Measurements from ENCODE around the gene TP53RK.

The TP53RK gene

GRCh38 chr20:46660487-46660886 is 28.8 kb downstream of the TP53RK start:
- no peak for DNase-seq (ENCODE audit: low read depth)

- DNase-seq (ENCODE audit: low read depth): no peak
These were observed 31.6 kb downstream of the TP53RK start for GRCh38 chr20:46657618-46658017.

GRCh38 chr20:46657137-46657536 is 32.1 kb downstream of the TP53RK start:
- DNase-seq (ENCODE audit: low read depth): no peak

DNA sequence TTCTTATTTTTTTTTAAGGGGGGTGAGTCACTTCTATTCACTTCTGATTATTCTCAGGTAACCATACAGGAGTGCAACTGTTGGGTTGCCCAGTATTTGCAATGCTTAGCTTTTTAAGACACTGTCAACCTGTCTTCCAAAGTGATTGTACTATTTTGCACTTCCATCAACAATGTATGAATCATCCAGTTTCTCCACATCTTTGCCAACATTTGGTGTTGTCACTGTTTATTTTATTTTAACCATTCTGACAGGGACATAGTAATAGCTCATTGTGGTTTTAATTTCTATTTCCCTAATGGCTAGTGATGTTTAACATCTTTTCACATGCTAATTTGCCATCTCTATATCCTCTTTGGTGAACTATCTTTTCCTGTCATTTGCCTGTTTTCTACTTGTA is 36.5 kb downstream of the TP53RK start:
- DNase-seq (ENCODE audit: low read depth): no peak

- no peak for DNase-seq (ENCODE audit: low read depth)
These were observed 37.9 kb downstream of the TP53RK start, which contains the start of gene SLC13A3 for GRCh38 chr20:46651091-46651962. SLC13A3 (minus strand) TSS chr20:46651459; CDS start chr20:46651421, 38 bp downstream.

GRCh38 chr20:46650575-46651090 is 38.6 kb downstream of the TP53RK start:
- no peak for DNase-seq (ENCODE audit: low read depth)

DNA sequence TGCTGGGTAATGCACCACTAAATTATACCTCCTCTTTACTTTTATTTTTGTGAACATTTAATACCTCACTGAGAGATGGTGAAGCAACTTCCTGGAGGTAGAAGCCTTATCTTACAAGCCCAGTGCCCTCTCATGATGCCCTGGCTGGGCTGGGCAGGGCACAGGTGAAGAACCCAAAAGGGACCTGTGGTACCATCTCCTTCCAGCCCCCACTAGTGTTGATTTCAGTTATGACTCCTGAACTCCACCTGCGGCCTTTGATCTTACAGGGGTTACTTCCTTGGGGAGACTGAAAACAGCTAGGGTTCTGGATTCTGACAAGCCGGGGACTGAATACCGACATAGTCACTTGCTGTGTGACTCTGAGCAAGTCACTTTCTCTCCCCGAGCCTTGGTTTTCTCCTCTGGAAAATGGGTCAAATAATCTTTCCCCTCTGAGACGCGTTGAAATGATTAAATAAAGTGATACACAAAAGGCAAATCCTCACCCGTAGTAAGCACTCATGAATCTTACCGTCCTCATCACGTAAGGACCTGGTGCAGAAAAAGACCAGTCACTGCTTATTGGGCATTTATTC is 39.2 kb downstream of the TP53RK start:
- DNase-seq (ENCODE audit: low read depth): no peak

- no peak for DNase-seq (ENCODE audit: low read depth)
These were observed 39.6 kb downstream of the TP53RK start for GRCh38 chr20:46649650-46649949.

DNA sequence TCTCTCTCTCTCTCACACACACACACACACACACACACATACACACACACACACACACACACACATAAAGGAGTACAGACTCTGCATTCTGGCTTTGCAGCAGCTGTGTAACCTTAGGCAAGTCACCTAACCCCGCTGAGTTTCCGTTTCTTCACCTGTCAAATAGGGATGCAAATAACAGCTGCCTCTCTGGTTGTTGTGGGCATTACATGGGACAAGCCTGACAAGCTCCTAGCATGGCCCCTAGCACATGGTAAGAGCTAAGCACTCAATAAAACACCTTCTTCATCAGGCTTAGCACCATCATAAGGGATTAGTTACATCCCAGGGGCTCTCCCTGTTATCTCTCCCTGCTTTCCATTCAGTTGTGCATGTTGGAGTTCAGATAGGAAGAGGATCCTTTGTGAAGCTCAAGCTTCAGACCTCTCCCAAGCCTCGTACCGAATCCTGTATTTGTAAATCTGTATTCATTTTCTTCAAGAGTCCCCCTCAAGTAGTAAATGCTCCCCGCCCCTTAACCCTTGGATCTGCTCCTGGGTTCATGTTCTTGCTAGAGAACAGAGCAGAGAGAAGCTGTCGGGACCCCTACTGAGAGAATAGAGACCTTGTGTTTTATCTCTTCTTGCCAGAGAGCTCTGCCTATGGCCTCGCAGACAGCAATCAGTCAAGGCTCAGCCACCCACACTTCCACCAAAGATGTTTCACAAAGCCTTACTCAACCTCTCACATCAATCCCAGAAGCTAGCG is 40.2 kb downstream of the TP53RK start:
- DNase-seq (ENCODE audit: low read depth): no peak

DNA sequence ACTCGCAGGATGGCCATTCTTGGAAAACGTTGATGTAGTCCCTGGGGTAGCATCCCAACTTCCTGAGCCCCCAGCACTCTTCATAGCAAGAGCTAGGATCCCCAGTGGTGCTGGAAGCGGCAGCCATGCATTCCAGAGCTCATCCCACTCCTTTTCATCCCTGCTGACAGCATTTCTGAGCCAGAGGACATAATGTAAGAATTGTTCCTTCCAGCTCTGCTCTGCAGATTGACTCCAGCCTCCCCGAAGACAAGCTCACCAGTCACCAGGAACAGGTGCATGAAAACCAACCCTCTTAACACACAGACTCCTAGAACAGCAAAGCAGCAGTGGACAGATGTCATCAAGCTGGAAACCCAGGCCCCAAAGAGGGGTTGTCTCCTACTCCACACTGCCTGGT is 41.8 kb downstream of the TP53RK start:
- no peak for DNase-seq (ENCODE audit: low read depth)

- DNase-seq (ENCODE audit: low read depth): no peak
These were observed 42.4 kb downstream of the TP53RK start for GRCh38 chr20:46646659-46647380.

DNA sequence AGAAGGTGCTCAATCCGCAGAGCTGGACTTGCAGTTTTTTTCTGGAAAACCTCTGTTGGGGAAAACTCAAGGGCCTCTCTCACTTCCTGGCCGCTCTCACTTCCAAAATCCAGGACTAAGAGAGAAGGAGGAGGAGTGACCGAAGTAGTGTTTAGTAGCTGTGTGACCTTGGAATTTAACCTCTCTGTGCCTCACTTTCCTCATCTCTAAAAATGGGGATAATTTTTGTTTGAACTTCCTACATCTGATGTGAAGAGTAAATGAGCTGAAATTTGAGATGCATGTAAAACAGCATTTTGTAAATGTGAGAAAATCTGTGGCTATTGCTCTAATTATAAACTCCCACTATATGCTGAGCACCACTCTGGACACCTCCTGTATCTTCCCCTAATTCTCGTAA is 43.1 kb downstream of the TP53RK start:
- no peak for DNase-seq (ENCODE audit: low read depth)

- no peak for DNase-seq (ENCODE audit: low read depth)
These were observed 44.5 kb downstream of the TP53RK start for GRCh38 chr20:46644733-46645132.

DNA sequence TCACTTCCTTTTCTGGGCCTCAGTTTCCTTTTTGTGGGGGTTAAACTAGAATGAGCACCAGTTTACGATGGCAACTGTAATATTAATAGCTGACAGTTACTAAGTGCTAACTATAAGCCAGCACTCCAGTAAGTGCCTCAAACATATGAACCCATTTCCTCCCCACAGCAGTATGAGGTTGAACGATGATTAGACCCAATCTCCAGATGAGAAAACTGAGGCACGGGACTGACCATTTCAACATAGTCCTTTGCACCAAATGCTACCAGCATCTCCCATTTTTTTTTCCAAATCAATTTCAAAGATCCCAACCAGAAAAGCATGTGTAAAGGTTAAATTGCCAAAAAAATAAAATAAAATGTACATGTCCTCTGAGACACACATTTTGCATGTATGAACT is 45.1 kb downstream of the TP53RK start:
- DNase-seq (ENCODE audit: low read depth): no peak

DNA sequence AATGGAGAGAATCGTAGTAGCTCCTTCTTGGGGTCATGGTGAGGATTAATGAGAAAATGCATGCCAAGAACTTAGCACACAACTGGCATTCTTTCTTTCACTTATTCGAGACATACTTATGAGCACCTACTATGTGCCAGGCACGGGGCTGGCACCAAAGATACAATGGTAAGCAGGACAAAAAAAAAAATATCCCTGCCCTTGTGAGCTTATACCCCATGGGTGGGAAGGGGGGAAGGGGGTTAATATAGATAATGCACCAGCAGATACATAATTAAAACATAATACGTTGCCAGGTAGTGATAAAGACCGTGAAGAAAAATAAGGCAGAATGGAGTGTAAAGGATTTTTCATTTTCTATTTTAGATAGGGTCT is 46.3 kb downstream of the TP53RK start:
- no peak for DNase-seq (ENCODE audit: low read depth)

GRCh38 chr20:46642265-46642968 is 46.8 kb downstream of the TP53RK start:
- DNase-seq (ENCODE audit: low read depth): no peak

DNA sequence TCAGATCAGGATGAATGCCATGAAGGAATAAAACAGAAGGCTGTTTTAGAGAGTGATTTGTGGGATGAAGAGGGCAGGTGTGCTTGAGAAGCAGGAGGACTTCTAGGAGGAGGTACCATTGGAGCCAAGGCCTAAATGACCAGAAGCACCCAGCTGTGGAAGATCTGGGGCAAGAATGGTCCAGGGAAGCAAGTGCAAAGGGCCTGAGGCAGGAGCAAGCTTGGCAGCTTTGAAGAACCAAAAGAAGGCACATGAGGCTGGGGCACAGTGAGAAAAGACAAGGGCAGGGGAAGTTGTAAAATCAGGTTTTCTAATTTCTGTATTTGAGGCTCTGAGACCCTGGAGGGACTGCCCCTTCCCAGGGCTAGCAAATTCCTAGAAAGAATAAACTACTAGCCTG is 47.8 kb downstream of the TP53RK start:
- DNase-seq (ENCODE audit: low read depth): no peak

DNA sequence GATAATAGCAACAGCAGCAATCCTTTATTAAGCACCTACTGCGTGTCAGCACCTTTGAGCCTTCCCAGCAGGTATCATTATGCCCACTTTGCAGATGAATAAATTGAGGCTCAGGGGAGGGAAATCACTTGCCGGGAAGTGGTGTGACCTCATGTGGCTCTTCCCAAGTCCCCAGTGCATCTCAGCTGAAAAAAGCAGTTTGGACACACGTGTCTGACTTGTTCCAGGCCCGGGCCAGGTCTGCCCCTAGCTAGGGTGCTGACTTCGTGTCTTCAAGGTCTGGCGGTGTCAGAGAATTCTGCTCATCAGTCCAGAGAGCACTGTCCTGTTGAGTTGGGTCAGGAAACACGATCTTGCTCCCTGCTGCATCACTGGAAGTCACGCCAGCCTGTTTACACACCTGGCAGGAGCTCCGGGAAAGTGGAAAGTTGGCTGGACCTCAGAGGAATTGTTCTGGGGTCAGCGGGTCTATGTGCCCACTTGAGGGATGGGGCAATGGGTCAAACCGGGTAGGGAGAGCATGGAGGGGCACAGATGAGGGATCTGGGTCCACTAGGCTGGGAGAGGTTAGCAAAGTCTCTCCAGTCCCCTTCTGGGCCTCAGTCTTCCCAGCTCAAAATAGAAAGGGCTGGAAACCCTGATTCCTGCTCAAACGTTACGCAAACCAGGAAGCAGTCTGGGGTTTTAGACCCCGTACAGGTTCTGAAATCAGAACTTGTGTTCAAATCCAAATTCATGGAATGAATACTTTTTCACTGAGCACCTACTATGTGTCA is 48.5 kb downstream of the TP53RK start:
- no peak for DNase-seq (ENCODE audit: low read depth)

GRCh38 chr20:46640044-46640443 is 49.2 kb downstream of the TP53RK start:
- no peak for DNase-seq (ENCODE audit: low read depth)

GRCh38 chr20:46639587-46639986 is 49.7 kb downstream of the TP53RK start:
- no peak for DNase-seq (ENCODE audit: low read depth)

GRCh38 chr20:46638898-46639274 is 50.4 kb downstream of the TP53RK start:
- DNase-seq (ENCODE audit: low read depth): no peak

Measured in CMK (cell line).